Myometrial cell (primary cell): ENCODE data around the gene BCL7C. TPM values are rescaled to one million over a fixed set of nuclear protein-coding genes. Genes with fewer than 3 reads are reported as not detected.

Experiments
- total RNA-seq: library from RNA; depleted of rRNA; stranded (reverse); fragments of >200 nt; gene quantifications from 2 replicates; pipeline ENCODE4 v1.2.3, GENCODE V29; 2015

BCL7C gene
- 77.8 and 85.3 TPM in 2 replicates for total RNA-seq

GRCh38 chr16:30893744-30894539, at the start of gene BCL7C:
BCL7C (minus strand) TSS chr16:30894077; CDS start chr16:30893944, 133 bp downstream.

GRCh38 chr16:30923554-30924075, 29.7 kb upstream of the BCL7C start, which contains the start of gene FBXL19:
FBXL19 (plus strand) TSS chr16:30923572; CDS start chr16:30925755, 2,183 bp downstream.

GRCh38 chr16:30896261-30896888, 2.5 kb upstream of the BCL7C start, which contains the start of gene CTF1:
CTF1 (plus strand) TSS chr16:30896614; CDS start chr16:30896644, 30 bp downstream.

Other genes starting within 250 kb of the BCL7C start
- 9.5 and 19.3 TPM in 2 replicates for gene PRR14, start 243.1 kb downstream of the BCL7C start, total RNA-seq
- gene FBRS, start 235.6 kb downstream of the BCL7C start, total RNA-seq: 23.1 and 30.5 TPM in 2 replicates
- gene SRCAP, start 194.9 kb downstream of the BCL7C start, total RNA-seq: 12.8 and 19.9 TPM in 2 replicates
- gene PHKG2, start 145.7 kb downstream of the BCL7C start, total RNA-seq: 38.6 and 46.6 TPM in 2 replicates
- gene CFAP119, start 132.0 kb downstream of the BCL7C start, total RNA-seq: 4.6 and 6.9 TPM in 2 replicates
- gene RNF40, start 131.8 kb downstream of the BCL7C start, total RNA-seq: 80.1 and 86.3 TPM in 2 replicates
- 11.3 and 13.8 TPM in 2 replicates for gene ZNF629, start 106.9 kb downstream of the BCL7C start, total RNA-seq
- 3.9 and 11.2 TPM in 2 replicates for gene CTF1, start 2.5 kb upstream of the BCL7C start, total RNA-seq
- gene FBXL19, start 29.5 kb upstream of the BCL7C start, total RNA-seq: 26.6 and 34.0 TPM in 2 replicates
- gene ORAI3, start 55.0 kb upstream of the BCL7C start, total RNA-seq: 65.9 and 71.5 TPM in 2 replicates
- gene SETD1A, start 63.7 kb upstream of the BCL7C start, total RNA-seq: 3.2 TPM in 2 replicates
- 24.5 and 26.2 TPM in 2 replicates for gene HSD3B7, start 91.1 kb upstream of the BCL7C start, total RNA-seq
- gene STX1B, start 116.6 kb upstream of the BCL7C start, total RNA-seq: 0.86 and 1.4 TPM in 2 replicates
- 24.8 and 36.2 TPM in 2 replicates for gene STX4, start 139.5 kb upstream of the BCL7C start, total RNA-seq
- gene ZNF668, start 180.2 kb upstream of the BCL7C start, total RNA-seq: 14.4 and 16.1 TPM in 2 replicates
- 6.9 and 15.6 TPM in 2 replicates for gene ZNF646, start 180.3 kb upstream of the BCL7C start, total RNA-seq
- under 0.01 and 1.4 TPM in 2 replicates for gene PRSS53, start 194.9 kb upstream of the BCL7C start, total RNA-seq
- gene VKORC1, start 200.7 kb upstream of the BCL7C start, total RNA-seq: 211 and 231 TPM in 2 replicates
- 64.9 and 65.9 TPM in 2 replicates for gene BCKDK, start 214.3 kb upstream of the BCL7C start, total RNA-seq
- gene KAT8, start 223.6 kb upstream of the BCL7C start, total RNA-seq: 31.2 and 33.7 TPM in 2 replicates
- not detected in 2 replicates for gene PRSS8, start 241.7 kb upstream of the BCL7C start, total RNA-seq